Brain pericyte (primary cell): Measurements from ENCODE around the gene IL15RA.
"Not testable (repeated sequence)": the region's sequence is repeated elsewhere in the genome, so short reads cannot be mapped to it uniquely, and the experiment has no call there.

Experiments used
- DNase-seq: peaks from one replicate; pipeline ENCODE4 v3.0.0-alpha.2; 2012; ENCODE audit warnings: low read depth, low spot score

Gene IL15RA

GRCh38 chr10:5930272-5930671 lies 47.1 kb downstream of the IL15RA start:
- no peak for DNase-seq

DNA sequence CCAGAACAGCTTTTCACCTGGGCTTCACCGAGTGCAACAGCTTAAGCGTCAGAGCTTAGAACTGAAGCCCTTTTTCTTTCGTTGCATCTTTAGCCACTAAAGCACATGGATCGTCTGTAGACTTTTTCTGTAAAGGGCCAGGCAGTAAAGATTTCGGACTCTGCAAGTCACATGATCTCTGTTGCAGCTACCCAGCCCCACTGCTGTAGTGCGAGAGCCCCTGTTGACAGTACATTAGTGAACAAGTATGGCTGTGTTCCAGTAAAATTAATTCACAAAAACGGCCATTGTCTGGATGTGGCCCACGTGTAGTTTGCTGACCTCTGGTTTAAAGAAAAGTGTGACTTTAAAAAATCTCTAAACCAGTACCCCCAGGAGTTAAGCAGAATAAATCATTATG lies 47.9 kb downstream of the IL15RA start:
- DNase-seq = no peak

DNA sequence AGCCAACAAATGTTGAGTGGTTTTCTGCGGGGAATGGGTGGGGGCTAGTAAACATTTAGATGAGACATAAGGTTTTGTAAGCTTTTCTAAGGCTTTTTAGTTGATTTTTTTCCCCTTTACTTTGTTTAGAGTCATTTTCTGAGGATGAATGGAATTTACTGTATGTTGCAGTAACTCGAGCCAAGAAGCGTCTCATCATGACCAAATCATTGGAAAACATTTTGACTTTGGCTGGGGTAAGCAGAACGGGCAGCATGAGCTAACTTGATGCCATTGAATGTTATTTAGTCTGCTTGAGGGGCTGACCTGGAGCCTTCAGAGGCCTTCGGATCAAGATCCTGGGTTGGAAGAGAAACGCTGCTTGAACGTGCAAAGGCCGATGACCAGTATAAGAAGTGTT lies 50.0 kb downstream of the IL15RA start:
- DNase-seq = no peak

GRCh38 chr10:5924889-5925288 lies 52.5 kb downstream of the IL15RA start:
- DNase-seq = no peak

- no peak for DNase-seq
Measured at GRCh38 chr10:5921746-5922145, 55.6 kb downstream of the IL15RA start.

- DNase-seq = no peak
Measured at GRCh38 chr10:5919568-5919967, 57.8 kb downstream of the IL15RA start.

GRCh38 chr10:5918763-5919162 lies 58.6 kb downstream of the IL15RA start:
- no peak for DNase-seq

- DNase-seq = no peak
Measured at GRCh38 chr10:5917305-5917704, 60.0 kb downstream of the IL15RA start.

- no peak for DNase-seq
Measured at GRCh38 chr10:5915451-5915850, 61.9 kb downstream of the IL15RA start.

DNA sequence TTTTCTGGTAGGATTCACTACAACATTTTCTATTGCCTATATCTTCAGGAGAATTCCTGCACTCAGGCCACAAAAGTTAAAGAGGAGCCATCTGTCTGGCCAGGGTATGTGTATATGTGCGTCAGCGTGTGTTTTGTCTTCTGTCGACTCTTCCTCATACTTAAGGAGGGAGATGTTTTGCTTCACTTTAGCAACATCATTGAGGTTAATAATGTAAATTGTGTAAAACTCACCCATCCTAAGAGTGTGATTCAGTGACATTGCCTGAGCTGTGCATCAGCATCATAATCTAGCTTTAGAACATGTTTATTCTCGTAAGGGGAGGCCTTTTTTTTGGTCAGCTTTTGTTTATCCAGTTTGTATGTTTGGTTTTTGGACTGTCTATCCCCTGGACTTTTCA lies 63.6 kb downstream of the IL15RA start:
- no peak for DNase-seq

- no peak for DNase-seq
Measured at GRCh38 chr10:5911670-5912069, 65.7 kb downstream of the IL15RA start.

DNA sequence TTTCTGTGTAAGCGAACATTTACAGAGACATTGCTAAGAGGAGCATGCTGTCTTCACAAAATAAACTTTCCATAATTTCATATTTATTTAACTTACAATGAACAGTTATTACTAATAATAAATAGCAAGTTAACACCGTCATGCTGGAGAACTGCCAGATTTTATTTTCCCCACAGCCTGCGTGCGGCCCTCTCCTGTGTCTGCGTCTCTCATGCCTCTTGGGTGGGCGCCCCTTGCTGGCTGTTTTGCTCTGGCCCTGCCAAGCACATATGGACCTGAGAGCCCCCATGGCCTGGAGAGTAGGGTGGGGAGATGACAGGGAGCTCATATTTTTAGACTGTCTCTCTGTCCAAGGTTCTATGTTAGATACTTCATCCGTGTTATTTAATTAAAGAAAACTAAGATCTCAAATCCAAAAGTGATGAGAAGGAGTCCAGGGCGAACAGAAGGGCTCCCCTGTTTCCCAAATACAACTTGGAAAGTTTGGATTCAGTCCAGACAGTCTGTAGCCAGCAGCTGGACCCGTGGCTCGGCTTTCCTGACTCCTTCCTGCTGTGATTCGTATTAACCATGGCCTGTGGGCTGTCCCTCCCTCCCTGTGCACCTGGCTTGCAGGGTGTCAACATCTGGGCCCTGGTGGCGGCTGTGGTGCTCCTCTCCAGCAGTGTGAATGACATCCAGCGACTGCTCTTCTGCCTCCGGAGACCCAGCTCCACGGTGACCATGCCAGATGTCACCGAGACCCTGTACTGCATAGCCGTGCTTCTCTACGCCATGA lies 66.8 kb downstream of the IL15RA start:
- DNase-seq = no peak

DNA sequence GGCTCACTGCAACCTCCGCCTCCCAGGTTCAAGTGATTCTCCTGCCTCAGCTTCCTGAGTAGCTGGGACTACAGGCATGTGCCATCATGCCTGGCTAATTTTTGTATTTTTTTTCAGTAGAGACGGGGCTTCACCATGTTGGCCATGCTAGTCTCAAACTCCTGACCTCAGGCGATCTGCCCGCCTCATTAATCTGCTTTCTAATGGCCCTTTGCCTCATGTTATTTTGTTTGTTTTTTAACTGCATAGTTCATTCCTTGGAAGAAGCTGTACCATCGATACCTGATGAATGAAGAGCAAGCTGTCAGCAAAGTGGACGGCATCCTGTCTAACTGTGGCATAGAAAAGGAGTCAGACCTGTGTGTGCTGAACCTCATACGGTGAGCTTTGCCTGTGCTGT lies 68.7 kb downstream of the IL15RA start:
- DNase-seq = not testable (repeated sequence)

DNA sequence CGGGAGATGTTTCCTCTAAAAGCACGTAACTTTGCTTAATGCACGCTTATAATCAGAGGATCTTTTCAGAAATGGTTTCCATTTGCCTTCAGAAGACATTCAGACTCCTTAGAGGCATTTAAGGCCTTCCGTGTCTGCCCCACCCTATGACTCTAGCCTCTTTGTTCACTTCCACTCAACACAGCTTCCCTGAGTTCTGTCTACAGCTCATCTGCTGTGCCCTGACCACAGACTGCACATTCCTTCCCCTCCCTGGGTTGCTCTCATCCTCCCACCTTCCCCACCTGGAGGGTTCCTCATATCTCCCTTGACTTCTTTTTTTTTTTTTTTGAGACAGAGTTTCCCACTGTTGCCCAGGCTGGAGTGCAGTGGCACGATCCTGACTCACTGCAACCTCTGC lies 70.7 kb downstream of the IL15RA start:
- no peak for DNase-seq

DNA sequence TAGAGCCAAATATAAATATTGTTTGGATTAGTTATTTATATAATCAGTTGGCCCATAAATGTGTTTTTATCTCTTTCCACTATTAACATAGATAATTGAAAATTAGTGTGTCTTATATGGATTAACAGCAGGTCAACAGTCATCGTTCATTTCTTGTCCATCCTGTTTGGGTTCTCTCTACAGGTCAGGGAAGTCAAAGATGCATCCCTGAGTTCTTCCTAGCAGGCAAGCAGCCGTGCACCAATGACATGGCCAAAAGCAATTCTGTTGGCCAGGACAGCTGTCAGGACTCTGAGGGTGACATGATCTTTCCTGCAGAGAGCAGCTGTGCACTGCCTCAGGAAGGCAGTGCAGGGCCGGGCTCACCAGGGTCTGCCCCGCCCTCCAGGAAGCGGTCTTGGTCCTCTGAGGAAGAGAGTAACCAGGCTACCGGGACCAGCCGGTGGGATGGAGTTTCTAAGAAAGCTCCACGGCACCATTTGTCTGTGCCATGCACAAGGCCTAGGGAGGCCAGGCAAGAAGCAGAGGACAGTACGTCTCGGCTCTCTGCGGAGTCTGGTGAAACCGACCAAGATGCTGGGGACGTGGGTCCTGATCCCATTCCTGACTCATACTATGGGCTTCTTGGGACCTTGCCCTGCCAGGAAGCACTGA lies 71.4 kb downstream of the IL15RA start:
- no peak for DNase-seq

DNA sequence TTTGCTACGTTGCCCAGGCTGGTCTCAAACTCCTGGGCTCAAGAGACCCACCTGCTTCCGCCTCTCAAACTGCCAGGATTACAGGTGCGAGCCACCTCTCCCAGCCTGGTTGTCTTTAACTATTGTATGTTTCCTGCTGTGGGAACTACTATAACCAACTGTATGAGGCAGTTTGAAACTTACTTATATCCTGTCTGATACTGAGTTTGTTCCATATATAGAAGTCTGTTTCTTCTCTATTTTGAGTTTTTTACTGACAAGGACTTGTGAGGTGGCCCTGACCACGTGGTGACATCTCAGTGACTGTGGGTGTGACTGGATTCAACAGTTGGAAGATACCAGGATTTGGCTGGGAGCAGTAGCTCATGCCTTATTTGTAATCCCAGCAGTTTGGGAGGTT lies 73.1 kb downstream of the IL15RA start:
- no peak for DNase-seq

DNA sequence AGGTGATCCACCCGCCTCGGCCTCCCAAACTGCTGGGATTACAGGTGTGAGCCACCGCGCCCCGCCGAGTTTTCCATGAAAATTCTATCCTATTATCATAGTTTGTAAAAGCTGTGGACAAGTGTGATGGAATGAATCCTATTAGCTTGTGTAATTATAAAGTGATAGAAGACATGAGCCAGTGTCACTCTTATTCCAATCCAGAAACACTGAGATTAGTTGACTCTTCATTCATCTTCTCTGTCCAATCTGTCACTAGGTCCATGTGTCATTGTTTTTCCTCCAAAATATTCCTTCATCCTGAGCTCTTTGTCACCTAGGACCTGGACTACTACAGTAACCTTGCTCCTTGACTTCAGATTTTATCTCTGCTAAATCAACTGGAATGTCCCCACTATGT lies 73.8 kb downstream of the IL15RA start:
- DNase-seq = no peak

DNA sequence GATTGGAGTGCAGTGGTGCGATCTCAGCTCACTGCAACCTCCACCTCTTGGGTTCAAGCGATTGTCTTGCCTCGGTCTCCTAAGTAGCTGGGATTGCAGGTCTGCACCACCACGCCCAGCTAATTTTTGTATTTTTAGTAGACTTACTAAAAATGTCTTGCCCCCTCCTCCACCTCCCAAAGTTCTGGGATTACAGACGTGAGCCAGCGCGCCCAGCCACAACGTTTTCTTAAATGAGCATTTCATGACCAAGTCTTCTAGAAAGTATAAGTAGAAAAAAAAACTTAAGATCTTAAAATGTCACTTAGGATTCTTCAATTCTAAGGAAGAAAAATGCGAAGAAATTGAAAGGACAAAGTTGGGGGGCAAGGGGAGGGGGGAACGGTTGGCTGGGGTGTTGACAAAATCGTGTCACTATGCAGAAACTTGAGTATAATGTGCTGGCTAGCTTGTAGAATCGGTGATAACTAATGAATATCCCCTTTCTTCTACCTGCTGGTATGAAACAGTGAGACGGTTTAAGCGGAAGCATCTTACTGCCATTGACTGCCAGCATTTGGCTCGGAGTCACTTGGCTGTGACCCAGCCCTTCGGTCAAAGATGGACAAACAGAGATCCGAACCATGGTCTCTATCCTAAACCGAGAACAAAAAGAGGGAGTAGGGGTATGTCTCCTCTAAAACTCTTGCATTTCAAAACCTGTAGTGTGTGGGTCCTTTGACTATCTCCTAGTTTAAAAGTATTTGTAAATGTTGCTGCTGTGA lies 74.7 kb downstream of the IL15RA start:
- no peak for DNase-seq
